Epithelial cell of prostate (primary cell): ENCODE results near the gene FCGBP.
"Not testable (repeated sequence)": the region's sequence is repeated elsewhere in the genome, so short reads cannot be mapped to it uniquely, and the experiment has no call there.

Experiments
- DNase-seq: peaks from one replicate; pipeline ENCODE4 v3.0.0-alpha.2; 2011; ENCODE audit warnings: low read depth, low spot score
- H3K27ac ChIP-seq: fragments of 450-650 bp; 2 replicates; pipeline ENCODE4 v1.5.1; 2017; ENCODE audit warnings: mild to moderate bottlenecking

Gene FCGBP

DNA sequence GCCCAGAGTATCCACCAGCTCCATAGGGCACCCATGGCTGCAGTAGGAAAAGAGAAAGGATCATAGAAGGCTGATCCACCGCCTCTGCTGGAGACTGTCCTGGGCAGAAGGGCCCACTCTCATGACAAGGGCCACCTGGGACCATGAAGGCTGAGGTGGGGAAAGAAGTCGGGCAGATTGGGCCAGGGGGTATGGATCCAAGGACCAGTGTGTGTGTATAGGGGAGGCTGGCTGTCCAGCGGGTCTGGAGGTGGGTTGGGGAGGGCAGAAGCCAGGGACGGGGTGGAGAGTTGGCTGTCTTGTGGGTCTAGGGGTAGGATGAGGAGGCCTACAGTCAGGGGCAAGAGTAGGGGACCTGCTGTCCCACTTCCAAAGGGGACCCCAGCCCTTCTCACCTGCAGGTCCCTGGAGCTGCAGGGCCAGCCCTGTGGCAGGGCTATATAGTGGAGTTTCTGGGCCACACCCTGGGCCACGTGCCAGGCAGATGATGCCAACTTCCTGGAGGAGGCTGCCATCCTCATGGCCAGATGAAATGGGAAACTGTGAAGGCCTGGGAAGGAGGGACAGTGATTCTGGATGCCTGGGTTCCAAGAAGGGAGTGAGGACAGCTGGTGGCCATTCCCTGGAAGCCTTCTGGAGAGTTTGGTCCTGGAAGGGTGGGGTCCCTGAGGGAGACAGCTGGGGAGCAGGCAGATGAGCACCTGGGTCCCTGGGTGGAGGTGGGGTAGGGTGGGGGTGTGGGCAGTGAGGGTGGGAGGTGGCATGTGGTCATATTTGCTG is at the start of gene FCGBP:
TSS of gene FCGBP (minus strand) at position 51 of the 780 bp plus-strand sequence.
- no peak within 1 kb of the TSS for H3K27ac ChIP-seq
- no peak for DNase-seq

- DNase-seq, result no peak
- H3K27ac ChIP-seq, result no peak overlapping the region
Observed at GRCh38 chr19:39983695-39984300, 49.4 kb upstream of the FCGBP start.

DNA sequence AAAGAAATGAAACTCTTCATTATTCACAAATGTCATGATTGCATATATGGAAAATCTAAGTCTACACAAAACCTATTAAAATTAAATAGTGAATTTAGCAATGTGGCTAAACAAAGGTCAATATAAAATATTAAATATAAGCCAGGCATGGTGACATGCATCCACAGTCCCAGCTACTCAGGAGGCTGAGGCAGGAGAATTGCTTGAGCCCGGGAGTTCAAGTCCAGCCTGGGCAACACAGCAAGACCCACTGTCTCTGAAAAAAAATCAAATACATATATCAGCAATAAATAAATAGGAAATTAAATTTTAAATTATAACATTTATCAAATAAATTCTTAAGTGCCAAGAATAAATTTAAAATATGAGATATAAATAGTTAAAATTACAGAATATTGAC is 48.4 kb upstream of the FCGBP start:
- no peak for DNase-seq
- H3K27ac ChIP-seq, result no peak overlapping the region

- no peak for DNase-seq
- H3K27ac ChIP-seq, result no peak overlapping the region
Observed at GRCh38 chr19:39974377-39975155, 40.1 kb upstream of the FCGBP start.

- peak overlapping the region; percentile 67 for H3K27ac ChIP-seq
- DNase-seq, result no peak
Observed at GRCh38 chr19:39971380-39972035, 37.1 kb upstream of the FCGBP start.

GRCh38 chr19:39970675-39971379 is 36.4 kb upstream of the FCGBP start, which contains the start of gene PSMC4:
TSS of gene PSMC4 (plus strand) at chr19:39971165. CDS start at chr19:39971203, 38 bp downstream.
- H3K27ac ChIP-seq, result peak within 1 kb of the TSS; percentile 67
- DNase-seq, result peak; percentile 97

GRCh38 chr19:39970425-39970674 is 35.9 kb upstream of the FCGBP start:
- DNase-seq, result no peak
- peak overlapping the region; percentile 67 for H3K27ac ChIP-seq

GRCh38 chr19:39969681-39970424 is 35.4 kb upstream of the FCGBP start:
- H3K27ac ChIP-seq, result peak overlapping the region; percentile 67
- no peak for DNase-seq

DNA sequence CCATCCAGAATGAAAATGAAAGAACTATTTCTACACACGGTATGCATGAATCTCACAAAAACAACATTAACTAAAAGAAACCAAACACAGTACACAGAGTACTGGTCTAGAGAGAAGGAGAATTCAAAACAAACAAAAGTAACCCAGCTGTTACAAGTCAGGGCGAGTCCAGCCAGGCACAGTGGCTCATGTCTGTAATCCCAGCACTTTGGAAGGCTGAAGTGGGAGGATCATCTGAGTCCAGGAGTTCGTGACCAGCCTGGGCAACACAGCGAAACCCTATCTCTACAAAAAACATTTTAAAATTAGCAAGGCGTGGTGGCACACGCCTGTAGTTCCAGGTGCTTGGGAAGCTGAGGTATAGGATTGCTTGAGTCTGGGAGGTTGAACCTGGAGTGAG is 34.8 kb upstream of the FCGBP start:
- peak; percentile 34 for DNase-seq
- H3K27ac ChIP-seq, result peak overlapping the region; percentile 67

- H3K27ac ChIP-seq, result peak overlapping the region; percentile 67
- DNase-seq, result no peak
Observed at GRCh38 chr19:39968789-39969188, 34.4 kb upstream of the FCGBP start.

DNA sequence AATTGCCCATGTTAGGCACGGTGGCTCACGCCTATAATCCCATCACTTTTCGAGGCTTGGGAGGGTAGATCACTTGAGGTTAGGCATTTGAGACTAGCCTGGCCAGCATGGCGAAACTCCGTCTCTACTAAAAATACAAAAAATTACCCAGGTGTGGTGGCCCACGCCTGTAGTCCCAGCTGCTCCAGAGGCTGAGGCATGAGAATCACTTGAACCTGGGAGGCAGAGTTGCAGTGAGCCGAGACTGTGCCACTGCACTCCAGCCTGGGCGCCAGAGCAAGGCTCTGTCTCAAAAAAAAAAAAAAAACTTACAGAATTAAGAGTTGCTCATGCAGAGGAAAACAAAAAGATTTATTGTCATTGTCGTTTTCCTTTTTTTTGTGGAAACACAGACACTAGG is 33.1 kb upstream of the FCGBP start:
- H3K27ac ChIP-seq, result no peak overlapping the region
- no peak for DNase-seq

GRCh38 chr19:39966617-39967016 is 32.2 kb upstream of the FCGBP start:
- no peak overlapping the region for H3K27ac ChIP-seq
- no peak for DNase-seq

GRCh38 chr19:39963898-39964297 is 29.5 kb upstream of the FCGBP start:
- no peak for DNase-seq
- no peak overlapping the region for H3K27ac ChIP-seq

DNA sequence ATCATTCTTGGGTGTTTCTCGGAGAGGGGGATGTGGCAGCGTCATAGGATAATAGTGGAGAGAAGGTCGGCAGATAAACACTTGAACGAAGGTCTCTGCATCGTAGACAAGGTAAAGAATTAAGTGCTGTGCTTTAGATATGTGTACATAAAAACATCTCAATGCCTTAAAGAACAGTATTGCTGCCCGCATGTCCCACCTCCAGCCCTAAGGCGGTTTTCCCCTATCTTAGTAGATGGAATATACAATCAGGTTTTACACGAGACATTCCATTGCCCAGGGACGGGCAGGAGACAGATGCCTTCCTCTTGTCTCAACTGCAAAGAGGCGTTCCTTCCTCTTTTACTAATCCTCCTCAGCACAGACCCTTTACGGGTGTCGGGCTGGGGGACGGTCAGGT is 25.0 kb upstream of the FCGBP start:
- DNase-seq, H3K27ac ChIP-seq: not testable (repeated sequence)

GRCh38 chr19:39958942-39959341 is 24.5 kb upstream of the FCGBP start:
- not testable (repeated sequence) for H3K27ac ChIP-seq, DNase-seq

DNA sequence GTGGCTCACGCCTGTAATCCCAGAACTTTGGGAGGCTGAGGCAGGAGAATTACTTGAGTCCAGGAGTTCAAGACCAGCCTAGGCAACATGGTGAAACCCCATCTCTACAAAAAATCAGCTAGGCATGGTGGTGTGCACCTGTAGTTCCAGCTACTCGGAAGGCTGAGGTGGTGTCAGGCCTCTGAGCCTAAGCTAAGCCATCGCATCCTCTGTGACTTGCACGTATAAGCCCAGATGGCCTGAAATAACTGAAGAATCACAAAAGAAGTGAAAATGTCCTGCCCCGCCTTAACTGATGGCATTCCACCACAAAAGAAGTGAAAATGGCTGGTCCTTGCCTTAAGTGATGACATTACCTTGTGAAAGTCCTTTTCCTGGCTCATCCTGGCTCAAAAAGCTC is 23.5 kb upstream of the FCGBP start:
- DNase-seq, result not testable (repeated sequence)

GRCh38 chr19:39953915-39954314 is 19.5 kb upstream of the FCGBP start:
- H3K27ac ChIP-seq, result no peak overlapping the region
- no peak for DNase-seq

More for the DNA sequence above, 23.5 kb upstream of the FCGBP start:
- not testable (repeated sequence) for H3K27ac ChIP-seq

DNA sequence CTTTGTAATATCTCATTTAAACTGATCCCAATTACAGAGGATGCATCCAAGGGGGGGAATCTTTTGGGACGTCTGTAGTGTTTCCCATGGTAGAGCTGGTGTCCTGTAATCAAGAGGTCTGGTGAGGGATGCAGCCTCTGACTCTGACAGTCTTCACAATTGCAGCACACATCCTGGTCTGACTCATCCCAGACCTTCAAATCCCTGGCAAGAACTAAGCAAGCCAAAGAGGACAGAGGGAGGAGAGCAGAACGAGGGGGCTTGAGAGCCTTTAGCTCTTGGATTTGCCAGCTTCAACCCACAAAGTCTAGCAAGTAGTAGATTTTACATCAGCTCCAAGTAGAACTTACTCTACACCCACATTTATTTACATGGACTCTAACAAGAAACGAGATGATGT is 17.3 kb upstream of the FCGBP start:
- no peak overlapping the region for H3K27ac ChIP-seq
- DNase-seq, result peak; percentile 31

GRCh38 chr19:39951065-39951650 is 16.7 kb upstream of the FCGBP start:
- H3K27ac ChIP-seq, result no peak overlapping the region
- DNase-seq, result no peak
